ENCODE data around the gene LIPT2. TPM values are rescaled to one million over a fixed set of nuclear protein-coding genes. Genes with fewer than 3 reads are reported as not detected.

LIPT2 gene
- total and polyA plus RNA-seq, 4 donors = 0.95 to 1.8 (median 1.0) TPM; not detected in 1

DNA sequence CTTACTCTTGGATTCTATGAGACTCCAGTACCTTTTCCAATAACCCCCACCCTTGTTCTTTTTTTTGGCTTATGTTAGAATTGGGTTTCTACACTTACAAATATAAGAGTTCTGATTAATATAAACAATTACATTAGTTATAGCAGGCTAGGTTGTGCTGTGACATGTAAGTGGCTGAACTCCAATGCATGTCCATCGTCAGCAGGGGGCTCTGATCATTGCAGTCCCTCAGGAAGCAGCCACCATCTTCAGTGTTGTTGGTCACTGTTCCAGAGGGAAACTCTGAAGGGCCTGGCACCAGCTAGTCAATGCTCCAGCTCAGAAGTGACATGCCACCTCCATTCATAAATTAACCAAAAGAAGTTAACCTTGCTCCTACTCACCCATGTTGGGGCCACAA is 5.6 kb downstream of the LIPT2 start:
- H3K27me3 ChIP-seq (ENCODE audit: control insufficient read depth in 1 of 2, insufficient read depth in 2 of 2, low read length in 1 of 2) = no peaks in the 10 kb centered on the region
- no peak overlapping the region for H3K4me3 ChIP-seq (ENCODE audit: low read length in 2 of 2)
- no peaks in the 10 kb centered on the region for H3K4me1 ChIP-seq (ENCODE audit: control insufficient read depth in 1 of 2, insufficient read depth in 2 of 2, low read length in 2 of 2)
- DNase-seq (peak in 1 of 2 donors; percentile 7), ATAC-seq (ENCODE audit: low FRiP score) (no peak)
- H3K36me3 ChIP-seq (ENCODE audit: control insufficient read depth in 1 of 2, insufficient read depth in 2 of 2, low read length in 1 of 2) = no peaks in the 10 kb centered on the region
- H3K9me3 ChIP-seq (ENCODE audit: control insufficient read depth, low read length) = peaks cover 2% of the 10 kb centered on the region
- 72 to 74% methylated on average over 1 of the region's 1 CpG for WGBS, 2 donors
- no peak overlapping the region for H3K27ac ChIP-seq (ENCODE audit: low read depth in 1 of 2, low read length in 2 of 2)
- intact Hi-C loops (cut with DNase I) = no loop called here

DNA sequence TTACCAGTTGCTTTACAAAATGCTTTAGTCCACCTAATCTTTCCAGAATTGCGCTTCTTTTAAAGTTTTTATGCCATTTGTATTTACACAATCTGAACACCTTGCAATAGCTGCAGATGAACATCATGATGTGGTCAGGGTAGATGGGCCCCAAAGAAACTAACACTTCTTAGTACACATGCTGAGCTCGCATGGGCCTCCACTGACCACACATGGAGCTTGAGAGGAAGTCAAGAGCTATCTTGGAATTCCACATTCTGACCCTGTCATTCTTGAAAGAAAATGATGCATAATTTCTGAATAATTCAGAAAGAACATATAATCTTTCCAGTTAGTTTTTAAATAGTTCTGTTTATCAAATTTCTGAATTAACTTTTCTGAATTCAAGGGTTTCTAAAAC is 7.7 kb downstream of the LIPT2 start:
- Histone ChIP-seq H3K9me3 (ENCODE audit: control insufficient read depth, low read length) (peaks cover 2% of the 10 kb centered on the region), H3K27ac (ENCODE audit: low read depth in 1 of 2, low read length in 2 of 2) (no peak overlapping the region), H3K36me3 (ENCODE audit: control insufficient read depth in 1 of 2, insufficient read depth in 2 of 2, low read length in 1 of 2) (no peaks in the 10 kb centered on the region), H3K4me3 (ENCODE audit: low read length in 2 of 2) (no peak overlapping the region), H3K4me1 (ENCODE audit: control insufficient read depth in 1 of 2, insufficient read depth in 2 of 2, low read length in 2 of 2) (no peaks in the 10 kb centered on the region), H3K27me3 (ENCODE audit: control insufficient read depth in 1 of 2, insufficient read depth in 2 of 2, low read length in 1 of 2) (no peaks in the 10 kb centered on the region)
- DNase-seq = peak in 1 of 2 donors; percentile 13
- 89 to 92% methylated on average over 2 of the region's 2 CpGs for WGBS, 2 donors
- intact Hi-C loops (cut with DNase I) = no loop called here
- no peak for ATAC-seq (ENCODE audit: low FRiP score)

- Histone ChIP-seq H3K4me3 (ENCODE audit: low read length in 2 of 2) (no peak overlapping the region), H3K36me3 (ENCODE audit: control insufficient read depth in 1 of 2, insufficient read depth in 2 of 2, low read length in 1 of 2) (no peaks in the 10 kb centered on the region), H3K27me3 (ENCODE audit: control insufficient read depth in 1 of 2, insufficient read depth in 2 of 2, low read length in 1 of 2) (no peaks in the 10 kb centered on the region), H3K9me3 (ENCODE audit: control insufficient read depth, low read length) (no peaks in the 10 kb centered on the region), H3K4me1 (ENCODE audit: control insufficient read depth in 1 of 2, insufficient read depth in 2 of 2, low read length in 2 of 2) (no peaks in the 10 kb centered on the region), H3K27ac (ENCODE audit: low read depth in 1 of 2, low read length in 2 of 2) (no peak overlapping the region)
- intact Hi-C loops (cut with DNase I) = no loop called here
- WGBS, 2 donors = 53 to 58% methylated on average over 3 of the region's 3 CpGs
- no peak for DNase-seq
- ATAC-seq (ENCODE audit: low FRiP score) = no peak
Observed at GRCh38 chr11:74480688-74481417, 12.7 kb downstream of the LIPT2 start.

DNA sequence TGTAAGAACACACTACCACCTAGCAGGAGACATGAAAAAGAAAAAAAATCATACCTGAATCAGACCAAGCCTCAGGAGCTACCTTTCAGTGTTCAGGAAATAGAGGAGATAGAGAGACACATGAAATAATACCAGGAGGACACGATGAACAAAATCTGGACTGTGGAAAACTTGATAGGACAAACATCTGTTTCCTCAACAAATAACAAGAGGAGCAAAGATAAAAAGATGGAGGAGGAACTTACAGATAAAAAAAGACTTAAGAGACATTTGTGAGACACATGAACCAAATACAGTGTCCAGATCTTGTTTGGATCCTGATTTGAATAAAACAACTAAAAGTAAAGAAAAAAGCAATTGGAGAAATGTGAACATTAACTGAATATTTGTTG is 13.8 kb downstream of the LIPT2 start:
- Histone ChIP-seq H3K36me3 (ENCODE audit: control insufficient read depth in 1 of 2, insufficient read depth in 2 of 2, low read length in 1 of 2) (no peaks in the 10 kb centered on the region), H3K27ac (ENCODE audit: low read depth in 1 of 2, low read length in 2 of 2) (no peak overlapping the region), H3K9me3 (ENCODE audit: control insufficient read depth, low read length) (no peaks in the 10 kb centered on the region), H3K4me3 (ENCODE audit: low read length in 2 of 2) (no peak overlapping the region), H3K27me3 (ENCODE audit: control insufficient read depth in 1 of 2, insufficient read depth in 2 of 2, low read length in 1 of 2) (no peaks in the 10 kb centered on the region), H3K4me1 (ENCODE audit: control insufficient read depth in 1 of 2, insufficient read depth in 2 of 2, low read length in 2 of 2) (no peaks in the 10 kb centered on the region)
- ATAC-seq (ENCODE audit: low FRiP score) (no peak), DNase-seq (no peak)
- intact Hi-C loops (cut with DNase I) = no loop called here
- WGBS, 2 donors = 58 to 71% methylated on average over 1 of the region's 1 CpG

GRCh38 chr11:74478877-74479731 is 14.4 kb downstream of the LIPT2 start:
- DNase-seq (no peak), ATAC-seq (ENCODE audit: low FRiP score) (no peak)
- no peaks in the 10 kb centered on the region for H3K9me3 ChIP-seq (ENCODE audit: control insufficient read depth, low read length)
- intact Hi-C loops (cut with DNase I) = no loop called here
- H3K36me3 ChIP-seq (ENCODE audit: control insufficient read depth in 1 of 2, insufficient read depth in 2 of 2, low read length in 1 of 2) = no peaks in the 10 kb centered on the region
- H3K4me1 ChIP-seq (ENCODE audit: control insufficient read depth in 1 of 2, insufficient read depth in 2 of 2, low read length in 2 of 2) = no peaks in the 10 kb centered on the region
- H3K27me3 ChIP-seq (ENCODE audit: control insufficient read depth in 1 of 2, insufficient read depth in 2 of 2, low read length in 1 of 2) = no peaks in the 10 kb centered on the region
- no peak overlapping the region for H3K27ac ChIP-seq (ENCODE audit: low read depth in 1 of 2, low read length in 2 of 2)
- H3K4me3 ChIP-seq (ENCODE audit: low read length in 2 of 2) = no peak overlapping the region
- 77 to 80% methylated on average over 10 of the region's 10 CpGs for WGBS, 2 donors

- H3K4me1 ChIP-seq (ENCODE audit: control insufficient read depth in 1 of 2, insufficient read depth in 2 of 2, low read length in 2 of 2) = no peaks in the 10 kb centered on the region
- H3K27me3 ChIP-seq (ENCODE audit: control insufficient read depth in 1 of 2, insufficient read depth in 2 of 2, low read length in 1 of 2) = no peaks in the 10 kb centered on the region
- intact Hi-C loops (cut with DNase I) = no loop called here
- no peaks in the 10 kb centered on the region for H3K9me3 ChIP-seq (ENCODE audit: control insufficient read depth, low read length)
- no peak for ATAC-seq (ENCODE audit: low FRiP score)
- H3K36me3 ChIP-seq (ENCODE audit: control insufficient read depth in 1 of 2, insufficient read depth in 2 of 2, low read length in 1 of 2) = no peaks in the 10 kb centered on the region
- no peak for DNase-seq
- H3K27ac ChIP-seq (ENCODE audit: low read depth in 1 of 2, low read length in 2 of 2) = no peak overlapping the region
- no peak overlapping the region for H3K4me3 ChIP-seq (ENCODE audit: low read length in 2 of 2)
- WGBS, 2 donors = 82 to 88% methylated on average over 2 of the region's 2 CpGs
Observed at GRCh38 chr11:74476536-74476935, 17.0 kb downstream of the LIPT2 start.

- intact Hi-C loops (cut with DNase I) = no loop called here
- Histone ChIP-seq H3K27me3 (ENCODE audit: control insufficient read depth in 1 of 2, insufficient read depth in 2 of 2, low read length in 1 of 2) (no peaks in the 10 kb centered on the region), H3K36me3 (ENCODE audit: control insufficient read depth in 1 of 2, insufficient read depth in 2 of 2, low read length in 1 of 2) (no peaks in the 10 kb centered on the region), H3K9me3 (ENCODE audit: control insufficient read depth, low read length) (no peaks in the 10 kb centered on the region), H3K4me3 (ENCODE audit: low read length in 2 of 2) (no peak overlapping the region), H3K27ac (ENCODE audit: low read depth in 1 of 2, low read length in 2 of 2) (no peak overlapping the region), H3K4me1 (ENCODE audit: control insufficient read depth in 1 of 2, insufficient read depth in 2 of 2, low read length in 2 of 2) (no peaks in the 10 kb centered on the region)
- ATAC-seq (ENCODE audit: low FRiP score) = no peak
- DNase-seq = peak in 1 of 2 donors; percentile 55
- WGBS, 2 donors = 24 to 28% methylated on average over 1 of the region's 1 CpG
Observed at GRCh38 chr11:74474316-74474715, 19.2 kb downstream of the LIPT2 start.

DNA sequence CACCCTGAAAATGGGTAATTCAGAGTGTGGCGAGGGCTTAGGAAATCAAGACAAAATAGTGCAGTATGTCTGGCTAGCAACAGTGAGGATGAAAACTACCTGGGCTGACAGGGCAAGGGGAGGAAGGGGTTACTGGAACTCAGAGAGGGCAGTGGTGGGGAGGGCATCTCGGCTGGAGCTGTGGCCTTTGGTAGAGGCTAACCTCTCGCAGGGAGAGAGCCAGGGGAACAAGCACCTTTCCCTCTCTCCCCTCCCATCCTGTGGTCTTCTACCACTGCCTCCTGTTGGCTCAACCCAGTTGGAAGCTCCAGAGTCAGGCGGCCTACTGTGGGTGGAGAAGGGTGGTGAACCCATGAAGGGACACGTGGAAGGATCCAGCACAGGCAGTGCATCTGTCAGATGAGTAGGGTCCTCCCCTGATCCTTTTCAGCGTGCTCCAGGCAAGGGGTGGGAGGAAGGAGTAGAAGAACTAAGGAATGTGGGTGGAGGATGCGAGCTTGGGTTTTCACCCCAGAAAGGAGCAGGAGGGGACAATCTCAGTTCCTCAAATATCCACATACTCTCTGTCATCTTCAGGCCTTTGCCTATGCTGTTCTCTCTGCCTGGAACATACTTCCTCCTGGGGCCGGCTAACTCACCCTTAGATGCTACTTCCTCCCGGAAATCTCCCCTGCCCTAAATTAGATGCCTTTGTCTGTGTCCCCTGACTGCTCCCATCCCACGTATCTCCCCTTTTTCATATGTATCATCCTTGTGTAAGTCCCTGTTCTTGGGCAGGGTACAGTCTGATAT is 19.9 kb downstream of the LIPT2 start:
- 72% methylated on average over 10 of the region's 10 CpGs for WGBS, 2 donors
- no peaks in the 10 kb centered on the region for H3K9me3 ChIP-seq (ENCODE audit: control insufficient read depth, low read length)
- intact Hi-C loops (cut with DNase I) = no loop called here
- H3K27ac ChIP-seq (ENCODE audit: low read depth in 1 of 2, low read length in 2 of 2) = no peak overlapping the region
- H3K36me3 ChIP-seq (ENCODE audit: control insufficient read depth in 1 of 2, insufficient read depth in 2 of 2, low read length in 1 of 2) = no peaks in the 10 kb centered on the region
- H3K4me3 ChIP-seq (ENCODE audit: low read length in 2 of 2) = no peak overlapping the region
- no peaks in the 10 kb centered on the region for H3K4me1 ChIP-seq (ENCODE audit: control insufficient read depth in 1 of 2, insufficient read depth in 2 of 2, low read length in 2 of 2)
- ATAC-seq (ENCODE audit: low FRiP score) = no peak
- H3K27me3 ChIP-seq (ENCODE audit: control insufficient read depth in 1 of 2, insufficient read depth in 2 of 2, low read length in 1 of 2) = no peaks in the 10 kb centered on the region
- peak in 1 of 2 donors; percentile 38 for DNase-seq

Data from aorta (tissue), 5 donors.